ENCODE measurements around the gene TMEM117.
"Not testable (repeated sequence)": the region's sequence is repeated elsewhere in the genome, so short reads cannot be mapped to it uniquely, and the experiment has no call there.

TMEM117 gene

GRCh38 chr12:44235674-44236073, 399.8 kb downstream of the TMEM117 start:
- DNase-seq, result no peak

- DNase-seq, result no peak
Observed at GRCh38 chr12:44240186-44240585, 404.3 kb downstream of the TMEM117 start.

GRCh38 chr12:44245932-44246331, 410.1 kb downstream of the TMEM117 start:
- DNase-seq, result no peak

- no peak for DNase-seq
Observed at GRCh38 chr12:44246482-44247105, 410.7 kb downstream of the TMEM117 start.

- no peak for DNase-seq
Observed at GRCh38 chr12:44247588-44247987, 411.7 kb downstream of the TMEM117 start.

GRCh38 chr12:44248436-44248835, 412.6 kb downstream of the TMEM117 start:
- no peak for DNase-seq

GRCh38 chr12:44250440-44250839, 414.6 kb downstream of the TMEM117 start:
- not testable (repeated sequence) for DNase-seq

- DNase-seq, result no peak
Observed at GRCh38 chr12:44253338-44253856, 417.5 kb downstream of the TMEM117 start.

GRCh38 chr12:44258246-44258645, 422.4 kb downstream of the TMEM117 start:
- no peak for DNase-seq

GRCh38 chr12:44259890-44260289, 424.0 kb downstream of the TMEM117 start:
- DNase-seq, result no peak

GRCh38 chr12:44260581-44260980, 424.7 kb downstream of the TMEM117 start:
- no peak for DNase-seq

- DNase-seq, result no peak
Observed at GRCh38 chr12:44285321-44285960, 449.6 kb downstream of the TMEM117 start.

- no peak for DNase-seq
Observed at GRCh38 chr12:44286336-44286735, 450.5 kb downstream of the TMEM117 start.

GRCh38 chr12:44286821-44287505, 451.1 kb downstream of the TMEM117 start:
- no peak for DNase-seq

- DNase-seq, result no peak
Observed at GRCh38 chr12:44287545-44287944, 451.7 kb downstream of the TMEM117 start.

- DNase-seq, result no peak
Observed at GRCh38 chr12:44294649-44295048, 458.8 kb downstream of the TMEM117 start.

GRCh38 chr12:44295958-44296623, 460.2 kb downstream of the TMEM117 start:
- DNase-seq, result no peak

GRCh38 chr12:44296624-44297197, 460.8 kb downstream of the TMEM117 start:
- DNase-seq, result no peak

GRCh38 chr12:44299524-44299923, 463.6 kb downstream of the TMEM117 start:
- DNase-seq, result no peak

- DNase-seq, result no peak
Observed at GRCh38 chr12:44307506-44308168, 471.8 kb downstream of the TMEM117 start.

- no peak for DNase-seq
Observed at GRCh38 chr12:44313188-44313587, 477.3 kb downstream of the TMEM117 start.

- DNase-seq, result no peak
Observed at GRCh38 chr12:44314007-44314500, 478.2 kb downstream of the TMEM117 start.
